Articular chondrocyte of knee joint (primary cell): Measurements from ENCODE around the gene AMACR. TPM values are rescaled to one million over a fixed set of nuclear protein-coding genes. Genes with fewer than 3 reads are reported as not detected.

Experiments
- small RNA-seq: library from RNA; depleted of rRNA; stranded (forward); fragments of <200 nt; gene quantifications from one replicate; pipeline ENCODE3, GENCODE V24; 2012
- total RNA-seq: library from RNA; depleted of rRNA; stranded (reverse); fragments of >200 nt; gene quantifications from 2 replicates; pipeline ENCODE4 v1.2.3, GENCODE V29; 2012

AMACR gene
- total RNA-seq, result 14.8 and 20.9 TPM in 2 replicates

DNA sequence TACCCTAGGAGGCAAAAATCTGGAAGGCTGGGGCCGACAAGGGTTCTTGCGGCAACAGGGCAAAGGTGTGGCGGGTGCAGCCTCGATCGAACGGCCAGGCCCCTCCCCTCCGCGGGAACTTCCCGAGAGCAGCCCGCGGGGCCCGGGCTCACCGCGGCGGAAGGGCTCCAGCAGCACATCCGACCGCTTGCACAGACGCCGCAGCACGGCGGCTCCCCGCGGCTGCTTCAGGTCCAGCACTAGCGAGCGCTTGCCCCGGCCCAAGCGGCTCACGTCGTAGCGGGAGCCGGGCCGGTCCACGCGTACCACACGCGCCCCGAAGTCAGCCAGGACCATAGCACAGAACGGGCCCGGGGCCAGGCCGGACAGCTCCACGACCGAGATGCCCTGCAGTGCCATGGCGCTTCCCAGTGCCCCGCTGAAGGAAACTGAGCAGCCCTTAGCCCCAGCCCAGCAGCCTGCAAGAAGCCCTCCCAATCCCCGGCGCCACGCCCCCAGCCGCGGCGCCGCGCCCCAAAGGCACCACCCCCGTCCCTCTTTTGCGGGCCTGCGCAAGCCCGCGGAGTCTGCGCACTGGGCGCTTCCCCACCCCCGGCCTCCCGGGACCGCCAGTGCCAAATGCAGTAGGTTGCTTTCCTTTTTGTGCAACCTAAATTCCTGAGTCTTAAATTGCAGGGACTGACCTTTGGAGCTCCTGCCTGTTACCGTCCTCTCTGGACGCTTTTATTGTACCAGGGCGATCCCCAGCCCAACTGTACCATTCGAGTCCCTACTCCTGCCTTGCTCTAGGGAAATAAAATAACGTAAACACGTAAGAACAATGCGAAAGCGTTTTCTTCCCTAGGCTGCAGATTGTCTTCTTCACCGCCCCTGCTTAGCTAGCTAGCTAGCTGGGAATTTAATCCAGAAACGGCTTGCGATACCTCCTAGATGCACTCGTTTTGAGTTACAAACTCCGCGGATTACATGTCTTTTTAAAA lies at the start of gene AMACR:
Gene AMACR (minus strand): TSS at position 430 of the 980 bp plus-strand sequence. CDS start 31 bp downstream, at position 399.

DNA sequence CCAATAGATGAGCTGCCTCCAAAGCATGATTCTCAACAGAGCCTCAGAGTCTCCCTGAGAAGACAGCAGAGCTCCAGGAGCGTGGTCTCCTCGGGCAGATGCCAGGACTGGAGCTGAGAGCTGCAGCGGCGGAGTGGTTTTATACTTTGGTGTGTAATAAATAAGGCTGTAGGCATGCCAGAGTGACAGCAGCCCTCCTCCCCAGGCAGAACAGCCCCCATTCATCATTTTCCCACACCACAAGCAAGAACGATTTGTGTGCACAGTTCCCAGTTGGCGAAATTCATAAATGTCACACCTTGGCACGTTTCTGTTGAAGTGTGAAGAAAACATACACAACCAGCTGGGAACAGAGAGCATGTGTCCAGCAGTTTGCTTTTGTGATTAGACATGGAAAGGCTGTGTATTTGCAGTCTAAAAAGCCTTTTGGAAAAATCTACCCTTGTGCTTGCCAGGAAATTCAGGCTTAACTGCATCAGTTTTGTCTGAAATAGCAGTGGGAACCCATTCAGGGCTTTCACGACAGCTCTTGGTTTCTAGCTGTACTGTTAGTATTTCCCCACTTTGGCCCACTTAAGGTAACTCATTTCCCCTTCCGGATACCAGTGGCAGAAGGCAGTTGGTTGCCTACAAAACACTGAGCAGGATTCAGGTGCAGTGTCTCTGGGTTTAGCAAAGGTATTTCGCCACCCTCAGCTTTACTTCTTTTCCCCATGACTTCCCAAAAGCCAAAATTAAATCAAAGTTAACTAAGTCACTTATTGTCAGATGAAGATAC lies 35.4 kb upstream of the AMACR start, which contains the start of gene C1QTNF3:
Gene C1QTNF3 (minus strand): TSS at position 115 of the 778 bp plus-strand sequence. CDS start 88 bp downstream, at position 27.

DNA sequence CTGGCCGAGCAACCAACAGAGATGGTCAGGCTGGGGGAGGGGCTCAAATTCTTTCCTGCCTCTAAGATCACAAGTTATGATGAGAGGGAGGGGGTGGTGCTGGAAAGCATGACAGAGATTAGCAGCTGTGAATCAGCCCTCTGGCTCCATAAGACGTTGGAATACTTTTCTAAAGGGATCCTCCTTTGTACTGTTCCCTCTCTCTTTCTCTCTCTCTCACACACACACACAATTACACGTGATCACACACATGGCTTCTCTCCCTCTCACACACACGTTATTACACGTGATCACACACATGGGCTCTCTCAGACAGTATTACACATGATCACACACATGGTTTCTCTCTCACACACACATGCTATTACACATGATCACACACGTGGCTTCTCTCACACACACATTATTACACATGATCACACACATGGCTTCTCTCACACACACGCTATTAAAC lies 23.2 kb downstream of the AMACR start, which contains the start of gene SLC45A2:
Gene SLC45A2 (minus strand): TSS at position 23 of the 454 bp plus-strand sequence. CDS start 110 bp downstream, outside the sequence.

DNA sequence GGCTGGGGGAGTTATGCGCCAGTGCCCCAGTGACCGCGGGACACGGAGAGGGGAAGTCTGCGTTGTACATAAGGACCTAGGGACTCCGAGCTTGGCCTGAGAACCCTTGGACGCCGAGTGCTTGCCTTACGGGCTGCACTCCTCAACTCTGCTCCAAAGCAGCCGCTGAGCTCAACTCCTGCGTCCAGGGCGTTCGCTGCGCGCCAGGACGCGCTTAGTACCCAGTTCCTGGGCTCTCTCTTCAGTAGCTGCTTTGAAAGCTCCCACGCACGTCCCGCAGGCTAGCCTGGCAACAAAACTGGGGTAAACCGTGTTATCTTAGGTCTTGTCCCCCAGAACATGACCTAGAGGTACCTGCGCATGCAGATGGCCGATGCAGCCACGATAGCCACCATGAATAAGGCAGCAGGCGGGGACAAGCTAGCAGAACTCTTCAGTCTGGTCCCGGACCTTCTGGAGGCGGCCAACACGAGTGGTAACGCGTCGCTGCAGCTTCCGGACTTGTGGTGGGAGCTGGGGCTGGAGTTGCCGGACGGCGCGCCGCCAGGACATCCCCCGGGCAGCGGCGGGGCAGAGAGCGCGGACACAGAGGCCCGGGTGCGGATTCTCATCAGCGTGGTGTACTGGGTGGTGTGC lies 71.4 kb downstream of the AMACR start, which contains the start of gene RXFP3:
Gene RXFP3 (plus strand): TSS at position 6 of the 636 bp plus-strand sequence. CDS start 355 bp downstream, at position 361.

Small RNA genes within 50 kb of the gene (small RNA-seq; reads per million reads assigned to genes)
- gene AC139783.1, result not detected

Other genes with a start within 250 kb of the AMACR start
- 5.9 and 6.1 TPM in 2 replicates for gene ADAMTS12, start 116.1 kb downstream of the AMACR start, total RNA-seq
- gene RXFP3, start 71.7 kb downstream of the AMACR start, total RNA-seq, result not detected in 2 replicates
- 0.11 and 0.13 TPM in 2 replicates for gene SLC45A2, start 23.4 kb downstream of the AMACR start, total RNA-seq
- 2.9 and 3.2 TPM in 2 replicates for gene C1QTNF3, start 35.2 kb upstream of the AMACR start, total RNA-seq